Fibroblast of lung (primary cell): ENCODE data around the gene TVP23C.

Experiments used
- CTCF ChIP-seq, 2 donors: IDR thresholded peaks in 1 of 2; conservative IDR thresholded peaks in 1 of 2; 1 replicate in 1 of 2; 2 replicates in 1 of 2; pipeline ENCODE4 v1.5.1; 2011 to 2012; ENCODE audit warnings: low read length in 2 of 2, control low read depth in 1 of 2, inconsistent platforms in 1 of 2, low read depth in 1 of 2, mild to moderate bottlenecking in 1 of 2
- EZH2 ChIP-seq: IDR thresholded peaks from 2 replicates; pipeline ENCODE4 v1.5.1; 2012; ENCODE audit warnings: low read length, control low read depth, mild to moderate bottlenecking; ENCODE audit errors: missing control alignments

DNA sequence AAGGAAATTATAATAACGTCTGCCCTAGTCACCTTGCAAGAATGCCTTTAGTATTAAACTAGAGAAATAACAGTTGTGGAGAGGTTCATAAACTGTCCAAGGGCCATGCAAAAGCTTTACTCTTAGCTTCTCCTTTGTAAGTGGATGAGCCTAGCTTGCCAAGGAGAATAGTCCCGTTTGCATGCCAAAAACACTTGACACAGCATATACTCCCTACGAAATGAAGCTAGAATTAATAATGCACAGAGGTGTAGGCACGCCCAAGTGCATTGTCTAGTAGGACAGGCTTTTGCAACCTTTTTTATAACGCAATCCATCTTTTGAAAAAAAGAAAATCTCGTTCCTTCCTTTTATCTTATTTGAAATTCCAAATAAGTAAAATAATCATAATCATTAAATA is 83.1 kb downstream of the TVP23C start:
- no peak for TF ChIP-seq CTCF (conservative IDR thresholded peaks at IDR 0.05 in 1 of 2, IDR thresholded peaks at IDR 0.05 in 1 of 2; ENCODE audit: low read depth in 1 of 2, low read length in 2 of 2)
- no peak for TF ChIP-seq EZH2
